Measurements from ENCODE around the gene SC5D.

SC5D gene

DNA sequence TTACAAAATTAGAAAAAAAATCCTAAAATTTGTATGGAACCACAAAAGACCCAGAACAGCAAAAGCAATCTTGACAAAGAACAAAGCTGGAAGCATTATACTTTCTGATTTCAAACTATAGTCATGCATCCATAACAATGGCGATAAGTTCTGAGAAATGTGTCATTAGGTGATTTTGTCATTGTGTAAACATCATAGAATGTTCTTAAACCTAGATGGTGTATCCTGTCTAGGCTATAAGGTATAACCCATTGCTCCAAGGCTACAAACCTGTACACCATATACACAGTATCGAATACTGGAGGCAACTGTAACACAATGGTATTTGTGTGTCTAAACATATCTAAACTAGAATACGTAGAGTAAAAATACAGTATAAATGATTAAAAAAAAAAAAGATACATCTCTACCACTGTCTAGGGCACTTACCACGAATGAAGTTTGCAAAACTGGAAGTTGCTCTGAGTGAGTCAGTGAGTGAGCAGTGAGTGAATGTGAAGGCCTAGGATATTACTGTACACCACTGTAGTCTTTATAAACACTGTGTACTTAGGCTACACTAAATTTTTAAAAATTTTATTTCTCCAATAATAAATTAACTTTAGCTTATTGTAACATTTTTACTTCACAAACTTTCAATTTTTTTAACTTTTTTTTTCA is 18.1 kb upstream of the SC5D start:
- Histone ChIP-seq H3K27me3 (ENCODE audit: insufficient read depth, poor library complexity, severe bottlenecking) (peaks cover 15% of the 10 kb centered on the region), H3K4me3 (replicated peaks; ENCODE audit: insufficient read depth, low read length) (no peak overlapping the region), H3K27ac (replicated peaks) (no peak overlapping the region)
- TF ChIP-seq POLR2AphosphoS5 (IDR thresholded peaks at IDR 0.05; ENCODE audit: low read depth), result no peak
- TF ChIP-seq, protein P1, sequence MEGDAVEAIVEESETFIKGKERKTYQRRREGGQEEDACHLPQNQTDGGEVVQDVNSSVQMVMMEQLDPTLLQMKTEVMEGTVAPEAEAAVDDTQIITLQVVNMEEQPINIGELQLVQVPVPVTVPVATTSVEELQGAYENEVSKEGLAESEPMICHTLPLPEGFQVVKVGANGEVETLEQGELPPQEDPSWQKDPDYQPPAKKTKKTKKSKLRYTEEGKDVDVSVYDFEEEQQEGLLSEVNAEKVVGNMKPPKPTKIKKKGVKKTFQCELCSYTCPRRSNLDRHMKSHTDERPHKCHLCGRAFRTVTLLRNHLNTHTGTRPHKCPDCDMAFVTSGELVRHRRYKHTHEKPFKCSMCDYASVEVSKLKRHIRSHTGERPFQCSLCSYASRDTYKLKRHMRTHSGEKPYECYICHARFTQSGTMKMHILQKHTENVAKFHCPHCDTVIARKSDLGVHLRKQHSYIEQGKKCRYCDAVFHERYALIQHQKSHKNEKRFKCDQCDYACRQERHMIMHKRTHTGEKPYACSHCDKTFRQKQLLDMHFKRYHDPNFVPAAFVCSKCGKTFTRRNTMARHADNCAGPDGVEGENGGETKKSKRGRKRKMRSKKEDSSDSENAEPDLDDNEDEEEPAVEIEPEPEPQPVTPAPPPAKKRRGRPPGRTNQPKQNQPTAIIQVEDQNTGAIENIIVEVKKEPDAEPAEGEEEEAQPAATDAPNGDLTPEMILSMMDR (IDR thresholded peaks at IDR 0.05; ENCODE audit: insufficient read depth, low read length), result no peak
- TF ChIP-seq, protein P2, sequence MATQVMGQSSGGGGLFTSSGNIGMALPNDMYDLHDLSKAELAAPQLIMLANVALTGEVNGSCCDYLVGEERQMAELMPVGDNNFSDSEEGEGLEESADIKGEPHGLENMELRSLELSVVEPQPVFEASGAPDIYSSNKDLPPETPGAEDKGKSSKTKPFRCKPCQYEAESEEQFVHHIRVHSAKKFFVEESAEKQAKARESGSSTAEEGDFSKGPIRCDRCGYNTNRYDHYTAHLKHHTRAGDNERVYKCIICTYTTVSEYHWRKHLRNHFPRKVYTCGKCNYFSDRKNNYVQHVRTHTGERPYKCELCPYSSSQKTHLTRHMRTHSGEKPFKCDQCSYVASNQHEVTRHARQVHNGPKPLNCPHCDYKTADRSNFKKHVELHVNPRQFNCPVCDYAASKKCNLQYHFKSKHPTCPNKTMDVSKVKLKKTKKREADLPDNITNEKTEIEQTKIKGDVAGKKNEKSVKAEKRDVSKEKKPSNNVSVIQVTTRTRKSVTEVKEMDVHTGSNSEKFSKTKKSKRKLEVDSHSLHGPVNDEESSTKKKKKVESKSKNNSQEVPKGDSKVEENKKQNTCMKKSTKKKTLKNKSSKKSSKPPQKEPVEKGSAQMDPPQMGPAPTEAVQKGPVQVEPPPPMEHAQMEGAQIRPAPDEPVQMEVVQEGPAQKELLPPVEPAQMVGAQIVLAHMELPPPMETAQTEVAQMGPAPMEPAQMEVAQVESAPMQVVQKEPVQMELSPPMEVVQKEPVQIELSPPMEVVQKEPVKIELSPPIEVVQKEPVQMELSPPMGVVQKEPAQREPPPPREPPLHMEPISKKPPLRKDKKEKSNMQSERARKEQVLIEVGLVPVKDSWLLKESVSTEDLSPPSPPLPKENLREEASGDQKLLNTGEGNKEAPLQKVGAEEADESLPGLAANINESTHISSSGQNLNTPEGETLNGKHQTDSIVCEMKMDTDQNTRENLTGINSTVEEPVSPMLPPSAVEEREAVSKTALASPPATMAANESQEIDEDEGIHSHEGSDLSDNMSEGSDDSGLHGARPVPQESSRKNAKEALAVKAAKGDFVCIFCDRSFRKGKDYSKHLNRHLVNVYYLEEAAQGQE (IDR thresholded peaks at IDR 0.05; ENCODE audit: insufficient replicate concordance, low read depth), result no peak
- TF ChIP-seq GABPA (IDR thresholded peaks at IDR 0.05; ENCODE audit: low read depth), result no peak
- no peak for TF ChIP-seq SPI1 (IDR thresholded peaks at IDR 0.05; ENCODE audit: borderline replicate concordance, low read depth)
- DNase-seq (ENCODE audit: low read depth in 1 of 2, low spot score in 1 of 2), result no peak

DNA sequence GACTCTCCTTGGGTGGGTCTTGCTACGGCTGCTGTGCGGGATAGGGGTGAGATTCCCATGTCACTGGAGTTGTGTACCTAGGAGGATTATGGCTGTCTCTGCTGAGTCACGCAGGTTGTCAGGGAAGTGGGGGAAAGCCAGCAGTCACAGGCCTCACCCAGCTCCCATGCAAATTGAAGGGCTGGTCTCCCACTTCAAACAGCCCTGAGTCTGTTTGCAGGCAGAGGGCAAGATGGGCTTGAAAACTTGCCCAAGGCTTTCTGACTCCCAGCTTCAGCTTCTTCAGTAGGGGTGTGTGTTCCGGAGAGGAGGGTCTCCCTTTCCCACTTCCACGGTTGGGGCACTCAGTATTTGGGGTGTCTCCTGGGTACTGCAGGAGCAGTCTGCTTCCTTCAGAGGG is 10.9 kb upstream of the SC5D start:
- H3K27ac ChIP-seq (replicated peaks), result no peak overlapping the region
- no peak overlapping the region for H3K4me3 ChIP-seq (replicated peaks; ENCODE audit: insufficient read depth, low read length)
- H3K27me3 ChIP-seq (ENCODE audit: insufficient read depth, poor library complexity, severe bottlenecking), result peaks cover 8% of the 10 kb centered on the region
- DNase-seq (ENCODE audit: low read depth in 1 of 2, low spot score in 1 of 2), result no peak
- TF ChIP-seq GABPA (IDR thresholded peaks at IDR 0.05; ENCODE audit: low read depth) (no peak), SPI1 (IDR thresholded peaks at IDR 0.05; ENCODE audit: borderline replicate concordance, low read depth) (no peak), POLR2AphosphoS5 (IDR thresholded peaks at IDR 0.05; ENCODE audit: low read depth) (no peak)
- TF ChIP-seq, protein P2 (IDR thresholded peaks at IDR 0.05; ENCODE audit: insufficient replicate concordance, low read depth), result no peak
- TF ChIP-seq, protein P1 (IDR thresholded peaks at IDR 0.05; ENCODE audit: insufficient read depth, low read length), result no peak

- peaks cover 4% of the 10 kb centered on the region for H3K27me3 ChIP-seq (ENCODE audit: insufficient read depth, poor library complexity, severe bottlenecking)
- H3K27ac ChIP-seq (replicated peaks), result no peak overlapping the region
- no peak for DNase-seq (ENCODE audit: low read depth in 1 of 2, low spot score in 1 of 2)
- TF ChIP-seq SPI1 (IDR thresholded peaks at IDR 0.05; ENCODE audit: borderline replicate concordance, low read depth), result no peak
- TF ChIP-seq, protein P2 (IDR thresholded peaks at IDR 0.05; ENCODE audit: insufficient replicate concordance, low read depth), result no peak
- no peak for TF ChIP-seq POLR2AphosphoS5 (IDR thresholded peaks at IDR 0.05; ENCODE audit: low read depth)
- TF ChIP-seq GABPA (IDR thresholded peaks at IDR 0.05; ENCODE audit: low read depth), result no peak
- no peak overlapping the region for H3K4me3 ChIP-seq (replicated peaks; ENCODE audit: insufficient read depth, low read length)
These were observed 10.2 kb upstream of the SC5D start for GRCh38 chr11:121282386-121282785.

All from HL-60 (cell line).